ENCODE results near the gene ABRACL. TPM values are rescaled to one million over a fixed set of nuclear protein-coding genes. Genes with fewer than 3 reads are reported as not detected.

The ABRACL gene
- total and polyA plus RNA-seq, 2 of the 4 experiments (the other 2 are of a cell fraction) = 16.0 to 27.9 TPM

- H2BK20ac ChIP-seq (ENCODE audit: low read depth, low read length) = no peak overlapping the region
- no peak overlapping the region for H2BK120ac ChIP-seq (ENCODE audit: low read depth, low read length)
- ATAC-seq (ENCODE audit: low read depth) = no peak
- H3K23ac ChIP-seq (ENCODE audit: low read depth, low read length) = no peak overlapping the region
- H3K4me1 ChIP-seq (ENCODE audit: control insufficient read depth, insufficient read depth, low read length) = peaks cover 2% of the 10 kb centered on the region; the same call in 1 of the 2 replicates
- H3K27ac ChIP-seq (ENCODE audit: insufficient read depth, low read length) = no peak overlapping the region
- in situ Hi-C loops (cut with MboI; ENCODE audit: low sequenced_read_pairs) = loop anchor here (5.0 to 10.0 kb wide), 2 partner anchors 172 to 875 kb away; no protein-coding TSS in a partner anchor
- peaks cover 3% of the 10 kb centered on the region; the same call in 1 of the 2 replicates for H4K20me1 ChIP-seq (ENCODE audit: insufficient read depth, low read length)
- ChIA-PET CTCF (interaction anchor here (0.7 to 1.4 kb wide), 3 partner anchors 15 to 325 kb away, joined by 3 to 5 read pairs (median 3); no protein-coding TSS in a partner anchor), POLR2A (ENCODE audit: unreplicated experiment) (no interaction called here)
- no peak overlapping the region for H2AK5ac ChIP-seq (ENCODE audit: low read depth, low read length)
- H4K91ac ChIP-seq (ENCODE audit: insufficient read depth, low read depth, low read length) = no peak overlapping the region
- H3K4me2 ChIP-seq (ENCODE audit: low read depth, low read length) = no peak overlapping the region
- intact Hi-C loops (cut with micrococcal nuclease) = loop anchor here (2.0 to 5.0 kb wide), 3 partner anchors 375 to 872 kb away; no protein-coding TSS in a partner anchor
- dilution Hi-C loops (cut with HindIII; ENCODE audit: low sequenced_read_pairs, unreplicated experiment) = no loop called here
- no peaks in the 10 kb centered on the region for H3K9me1 ChIP-seq (ENCODE audit: insufficient read depth, low read length)
- no peaks in the 10 kb centered on the region for H3K9me3 ChIP-seq (ENCODE audit: control insufficient read depth, insufficient read depth, low read length)
- DNase-seq = no peak
- H3K4ac ChIP-seq (ENCODE audit: low read depth, low read length) = no peak overlapping the region
- H2AK9ac ChIP-seq (replicated peaks; ENCODE audit: low read depth, low read length, poor library complexity) = no peak overlapping the region
- no peaks in the 10 kb centered on the region for H3K36me3 ChIP-seq (ENCODE audit: control insufficient read depth, insufficient read depth, low read length)
- H3K79me1 ChIP-seq (ENCODE audit: low read depth in 1 of 2, low read length in 2 of 2) = peaks cover 17 to 20% of the 10 kb centered on the region in 2 experiments
- no peak overlapping the region for H2AFZ ChIP-seq (replicated peaks; ENCODE audit: low read length, poor library complexity)
- no peak overlapping the region for H2BK5ac ChIP-seq (ENCODE audit: low read depth, low read length, poor library complexity, severe bottlenecking)
- no TSS peak for BruUV-seq (replicated peaks)
- no peak overlapping the region for H4K8ac ChIP-seq (ENCODE audit: low read depth in 2 of 2, low read length in 2 of 2)
- no peak overlapping the region for H3K18ac ChIP-seq (ENCODE audit: low read depth, low read length)
- H3K56ac ChIP-seq (ENCODE audit: extremely low read depth, insufficient read depth, low read length) = no peak overlapping the region
- H2BK15ac ChIP-seq (ENCODE audit: low read depth, low read length) = no peak overlapping the region
- no peak overlapping the region for H3K14ac ChIP-seq (replicated peaks; ENCODE audit: low read depth, low read length)
- 84% methylated on average over 3 of the region's 5 CpGs; no CpG with 5 or more reads in 1 of the 2 experiments for WGBS, 2 experiments (ENCODE audit: extremely low coverage in 2 of 2, insufficient read length in 1 of 2)
- H3K9ac ChIP-seq (ENCODE audit: low read depth, low read length) = no peak overlapping the region
- no peak overlapping the region for H3K4me3 ChIP-seq (ENCODE audit: insufficient read depth, low read depth, low read length)
- TF ChIP-seq POLR2A (IDR thresholded peaks at IDR 0.05; ENCODE audit: low read depth, low read length) = no peak
- TF ChIP-seq, protein P1, sequence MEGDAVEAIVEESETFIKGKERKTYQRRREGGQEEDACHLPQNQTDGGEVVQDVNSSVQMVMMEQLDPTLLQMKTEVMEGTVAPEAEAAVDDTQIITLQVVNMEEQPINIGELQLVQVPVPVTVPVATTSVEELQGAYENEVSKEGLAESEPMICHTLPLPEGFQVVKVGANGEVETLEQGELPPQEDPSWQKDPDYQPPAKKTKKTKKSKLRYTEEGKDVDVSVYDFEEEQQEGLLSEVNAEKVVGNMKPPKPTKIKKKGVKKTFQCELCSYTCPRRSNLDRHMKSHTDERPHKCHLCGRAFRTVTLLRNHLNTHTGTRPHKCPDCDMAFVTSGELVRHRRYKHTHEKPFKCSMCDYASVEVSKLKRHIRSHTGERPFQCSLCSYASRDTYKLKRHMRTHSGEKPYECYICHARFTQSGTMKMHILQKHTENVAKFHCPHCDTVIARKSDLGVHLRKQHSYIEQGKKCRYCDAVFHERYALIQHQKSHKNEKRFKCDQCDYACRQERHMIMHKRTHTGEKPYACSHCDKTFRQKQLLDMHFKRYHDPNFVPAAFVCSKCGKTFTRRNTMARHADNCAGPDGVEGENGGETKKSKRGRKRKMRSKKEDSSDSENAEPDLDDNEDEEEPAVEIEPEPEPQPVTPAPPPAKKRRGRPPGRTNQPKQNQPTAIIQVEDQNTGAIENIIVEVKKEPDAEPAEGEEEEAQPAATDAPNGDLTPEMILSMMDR (conservative IDR thresholded peaks at IDR 0.05; ENCODE audit: low read depth, low read length) = no peak
- no peak for TF ChIP-seq USF2 (IDR thresholded peaks at IDR 0.05; ENCODE audit: low read depth, low read length)
- TF ChIP-seq FOS (IDR thresholded peaks at IDR 0.05; ENCODE audit: low read depth, low read length) = no peak
- TF ChIP-seq SMC3 (IDR thresholded peaks at IDR 0.05; ENCODE audit: low read depth, low read length) = no peak
- TF ChIP-seq RCOR1 (IDR thresholded peaks at IDR 0.05; ENCODE audit: insufficient replicate concordance, low read length) = no peak
- TF ChIP-seq NFE2L2 (IDR thresholded peaks at IDR 0.05; ENCODE audit: low read depth, low read length) = no peak
- TF ChIP-seq RAD21 (IDR thresholded peaks at IDR 0.05; ENCODE audit: low read length) = no peak
- no peak for TF ChIP-seq CEBPB (IDR thresholded peaks at IDR 0.05; ENCODE audit: low read depth, low read length)
- TF ChIP-seq BHLHE40 (IDR thresholded peaks at IDR 0.05; ENCODE audit: low read depth, low read length) = no peak
- no peak for TF ChIP-seq ELK1 (IDR thresholded peaks at IDR 0.05; ENCODE audit: borderline replicate concordance, low read depth, low read length)
- no peak for TF ChIP-seq MXI1 (IDR thresholded peaks at IDR 0.05; ENCODE audit: borderline replicate concordance, low read depth, low read length)
- TF ChIP-seq RFX5 (IDR thresholded peaks at IDR 0.05; ENCODE audit: low read depth, low read length) = no peak
- H3K27me3 ChIP-seq (ENCODE audit: control insufficient read depth, insufficient read depth, low read length) = peaks cover 4% of the 10 kb centered on the region; the same call in 1 of the 2 replicates
- H4K5ac ChIP-seq (ENCODE audit: low read depth, low read length) = no peak overlapping the region
Observed at GRCh38 chr6:138989098-138989983, 39.2 kb upstream of the ABRACL start.

All from IMR-90 (cell line).